CD4-positive, CD25-positive, alpha-beta regulatory T cell (primary cell): Measurements from ENCODE around the gene MED15. TPM values are rescaled to one million over a fixed set of nuclear protein-coding genes. Genes with fewer than 3 reads are reported as not detected.

Experiments
- ATAC-seq, 2 donors: fragments of 150-1000 bp; cut with Tn5 transposase; one replicate each; pipeline ENCODE4 v1.10.0; 2021; ENCODE audit warnings: low read depth in 2 of 2, moderate number of reproducible peaks in 2 of 2, moderate library complexity in 1 of 2
- DNase-seq, 3 donors: peaks; one replicate each; pipeline versions ENCODE4 v3.0.0 to v3.0.0-alpha.2; 2012 to 2022; ENCODE audit warnings: mixed read lengths in 1 of 3
- H3K27ac ChIP-seq: one replicate; pipeline ENCODE4 v1.7.0; 2013; ENCODE audit warnings: mild to moderate bottlenecking, low read length; ENCODE audit not compliant: insufficient read depth, poor library complexity, severe bottlenecking
- H3K27me3 ChIP-seq: one replicate; pipeline ENCODE4 v1.7.0; 2013; ENCODE audit warnings: low read length; ENCODE audit not compliant: control insufficient read depth, insufficient read depth
- H3K36me3 ChIP-seq: one replicate; pipeline ENCODE4 v1.7.0; 2013; ENCODE audit warnings: mild to moderate bottlenecking, low read length, moderate library complexity; ENCODE audit not compliant: control insufficient read depth, insufficient read depth
- H3K4me1 ChIP-seq: 2 replicates; pipeline ENCODE4 v1.7.0; 2013; ENCODE audit warnings: mild to moderate bottlenecking, low read length; ENCODE audit not compliant: insufficient read depth, control insufficient read depth, poor library complexity, severe bottlenecking
- H3K4me3 ChIP-seq: one replicate; pipeline ENCODE4 v1.7.0; 2013; ENCODE audit warnings: low read depth, mild to moderate bottlenecking, low read length, moderate library complexity
- H3K9me3 ChIP-seq, 2 experiments: 1 replicate in 1 of 2; 2 replicates in 1 of 2; pipeline ENCODE4 v1.7.0; 2013; ENCODE audit warnings: low read length in 2 of 2, mild to moderate bottlenecking in 1 of 2, moderate library complexity in 1 of 2; ENCODE audit not compliant: control insufficient read depth in 2 of 2
- H3K27ac Mint-ChIP-seq, 3 donors: one replicate each; pipeline ENCODE4 v1.8.0; 2020 to 2022; ENCODE audit warnings: mild to moderate bottlenecking in 3 of 3, mixed read lengths in 3 of 3, moderate library complexity in 2 of 3
- H3K27me3 Mint-ChIP-seq: one replicate; pipeline ENCODE4 v1.8.0; 2022; ENCODE audit warnings: mild to moderate bottlenecking, mixed read lengths
- H3K36me3 Mint-ChIP-seq: one replicate; pipeline ENCODE4 v1.8.0; 2020; ENCODE audit warnings: mixed read lengths
- H3K4me1 Mint-ChIP-seq, 4 donors: one replicate each; pipeline ENCODE4 v1.8.0; 2020 to 2022; ENCODE audit warnings: mixed read lengths in 4 of 4, mild to moderate bottlenecking in 1 of 4
- H3K4me3 Mint-ChIP-seq, 4 donors: one replicate each; pipeline ENCODE4 v1.8.0; 2020 to 2022; ENCODE audit warnings: mild to moderate bottlenecking in 4 of 4, mixed read lengths in 4 of 4, moderate library complexity in 3 of 4
- H3K9me3 Mint-ChIP-seq, 7 donors: one replicate each; pipeline ENCODE4 v1.8.0; 2020 to 2022; ENCODE audit warnings: mixed read lengths in 7 of 7, mild to moderate bottlenecking in 3 of 7, moderate library complexity in 2 of 7
- polyA plus RNA-seq, 4 donors: library from polyadenylated mRNA; unstranded; fragments of 300-500 nt; fragmentation: Illumina TruSeq; gene quantifications; one replicate each; pipeline ENCODE4 v1.2.3, GENCODE V29; 2021
- total RNA-seq: library from RNA; stranded (reverse); gene quantifications from one replicate; pipeline ENCODE4 v1.2.3, GENCODE V29; 2022

MED15 gene
- total and polyA plus RNA-seq, 5 donors from 2014 or later, result 35.1 to 397 (median 41.6) TPM

DNA sequence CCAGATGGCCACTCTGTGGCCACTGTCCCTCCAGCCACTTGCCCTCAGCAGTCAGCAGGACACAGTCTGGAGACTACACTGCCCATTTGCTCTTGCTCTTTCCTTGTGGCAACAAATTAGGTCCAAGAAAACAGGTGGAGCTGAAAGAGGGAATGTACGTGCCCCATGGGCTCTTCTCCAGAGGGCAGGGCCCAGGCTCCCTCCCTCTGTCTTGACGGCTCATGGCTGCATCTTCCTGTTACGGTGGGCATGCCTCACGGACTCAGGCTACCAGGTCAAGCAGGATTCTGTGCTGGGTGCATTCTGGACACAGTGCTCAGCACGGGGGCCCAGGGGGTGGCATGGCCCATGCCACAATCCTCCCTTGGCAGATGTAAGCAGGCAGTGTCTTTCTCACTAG lies 71.3 kb downstream of the MED15 start:
- H3K27me3 ChIP-seq, result no peaks in the 10 kb centered on the region
- no peaks in the 10 kb centered on the region for H3K9me3 ChIP-seq
- H3K27ac Mint-ChIP-seq, result peak overlapping the region in 1 of 3 donors; percentile 88
- H3K36me3 Mint-ChIP-seq, result peaks cover 27% of the 10 kb centered on the region
- H3K4me3 Mint-ChIP-seq, result no peak overlapping the region
- H3K27me3 Mint-ChIP-seq, result no peaks in the 10 kb centered on the region
- ATAC-seq, result no peak
- peaks cover 0 to 65% (median 16%) of the 10 kb centered on the region in 4 donors for H3K4me1 Mint-ChIP-seq
- no peaks in the 10 kb centered on the region for H3K9me3 Mint-ChIP-seq
- DNase-seq, result no peak
- H3K36me3 ChIP-seq, result peaks cover 89% of the 10 kb centered on the region
- no peak overlapping the region for H3K4me3 ChIP-seq
- no peak overlapping the region for H3K27ac ChIP-seq
- H3K4me1 ChIP-seq, result peaks cover 11% of the 10 kb centered on the region

DNA sequence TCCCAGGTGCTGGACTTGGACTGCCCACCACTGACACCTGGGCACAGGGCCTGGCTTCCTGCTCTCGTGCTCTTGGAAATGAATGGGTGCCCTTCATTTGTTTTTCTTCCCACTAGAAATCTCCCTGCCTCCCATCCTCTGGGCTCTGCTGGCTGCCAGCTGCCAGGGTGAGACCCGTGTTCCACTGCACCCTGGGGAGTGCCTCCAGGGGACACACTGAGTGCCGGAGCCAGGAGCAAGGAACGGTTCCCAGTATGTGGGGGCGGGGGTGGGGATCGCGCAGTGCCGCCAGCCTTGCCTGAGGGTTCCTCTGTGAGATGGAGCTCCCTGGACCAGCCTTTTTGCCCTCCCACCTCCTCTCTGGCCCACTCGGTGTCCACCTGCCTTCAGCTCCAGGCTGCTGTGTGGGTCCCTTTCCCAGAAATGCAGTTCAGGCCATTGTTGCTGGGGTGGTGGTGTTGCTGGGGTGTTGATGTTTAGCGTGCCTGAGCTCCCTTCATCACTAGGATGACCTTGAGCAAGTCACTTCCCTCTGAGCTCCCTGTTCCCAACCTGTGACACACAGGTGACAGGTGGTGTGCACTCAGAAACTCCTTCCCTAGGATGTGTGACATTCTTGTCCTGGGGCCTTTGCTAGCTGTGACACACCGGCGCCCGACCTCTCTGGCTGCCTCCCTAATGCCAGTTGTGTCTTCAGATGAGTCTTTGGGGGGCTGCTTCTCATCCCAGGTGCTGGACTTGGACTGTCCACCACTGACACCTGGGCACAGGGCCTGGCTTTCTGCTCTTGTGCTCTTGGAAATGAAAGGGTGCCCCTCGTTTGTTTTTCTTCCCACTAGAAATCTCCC lies 72.1 kb downstream of the MED15 start:
- Mint-ChIP-seq H3K4me1 (peaks cover 0 to 59% (median 16%) of the 10 kb centered on the region in 4 donors), H3K4me3 (no peak overlapping the region), H3K27me3 (no peaks in the 10 kb centered on the region), H3K27ac (peak overlapping the region in 2 of 3 donors; percentile 88 to 92), H3K36me3 (peaks cover 25% of the 10 kb centered on the region), H3K9me3 (no peaks in the 10 kb centered on the region)
- Histone ChIP-seq H3K36me3 (peaks cover 89% of the 10 kb centered on the region), H3K4me3 (no peak overlapping the region), H3K27ac (peak overlapping the region; percentile 44), H3K9me3 (no peaks in the 10 kb centered on the region), H3K4me1 (peaks cover 11% of the 10 kb centered on the region), H3K27me3 (no peaks in the 10 kb centered on the region)
- no peak for ATAC-seq
- DNase-seq, result no peak

DNA sequence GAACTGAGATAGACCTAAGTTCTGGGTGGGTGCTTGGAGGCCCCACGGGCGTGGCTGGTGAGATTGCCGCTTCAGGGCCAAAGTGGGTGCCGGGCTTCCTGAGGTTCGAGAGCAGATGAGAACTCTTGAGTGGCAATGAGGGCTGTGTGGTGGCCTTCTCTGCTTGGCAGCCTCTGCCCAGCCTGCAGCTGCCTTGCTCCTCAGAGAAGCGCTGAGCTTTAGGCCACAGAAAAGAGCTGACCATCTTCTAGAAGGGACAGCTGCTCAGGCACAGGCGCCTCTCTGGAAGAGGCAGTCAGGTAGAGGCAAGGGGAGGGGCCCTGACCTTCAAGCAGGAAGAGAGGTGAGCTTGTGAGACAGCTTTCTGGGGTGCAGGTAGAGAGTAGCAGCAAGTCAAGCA lies 72.8 kb downstream of the MED15 start:
- DNase-seq, result no peak
- peaks cover 11% of the 10 kb centered on the region for H3K4me1 ChIP-seq
- H3K27ac ChIP-seq, result peak overlapping the region; percentile 44

DNA sequence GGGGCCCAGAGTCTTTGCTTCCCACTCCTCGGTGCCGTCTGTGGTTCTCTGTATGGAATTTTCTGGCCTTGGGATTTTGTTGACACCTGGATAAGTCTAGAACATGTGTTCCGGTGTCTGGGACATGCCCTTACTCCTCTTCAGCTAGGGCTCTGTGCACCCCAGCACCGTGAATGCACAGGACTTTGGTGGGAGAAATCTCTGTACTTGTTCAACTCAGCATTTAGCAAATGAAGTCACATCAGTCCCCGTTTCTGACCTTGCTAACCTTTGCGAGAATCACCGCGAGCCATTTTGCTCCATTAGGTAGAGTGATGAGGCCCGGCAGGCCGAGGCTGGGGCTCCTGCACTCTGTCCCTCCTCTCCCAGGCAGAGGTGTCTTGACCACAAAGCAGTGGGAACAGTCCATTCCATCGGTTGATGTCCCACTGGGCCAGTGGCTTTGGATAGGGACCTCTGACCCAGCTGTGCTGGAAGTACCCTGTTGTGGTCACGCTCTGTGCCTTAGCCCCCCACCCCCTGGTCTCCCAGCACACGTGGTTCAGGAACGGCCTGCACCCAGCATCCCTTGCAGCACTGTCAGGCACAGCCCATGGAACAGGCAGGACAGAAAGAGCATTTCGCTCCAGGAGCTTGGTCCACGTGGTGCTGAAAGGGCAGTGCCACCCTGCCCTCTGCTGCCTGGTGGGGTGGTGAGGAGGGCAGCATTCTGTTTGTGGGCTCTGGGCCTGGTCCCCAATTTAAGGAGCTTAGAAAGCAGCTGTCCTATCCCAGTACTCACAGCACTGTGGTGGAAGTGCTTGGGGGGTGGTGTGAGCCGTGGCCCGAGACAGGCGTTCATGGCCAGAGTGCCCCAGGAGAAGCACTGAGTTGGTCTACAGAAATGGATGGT lies 73.4 kb downstream of the MED15 start:
- no peak overlapping the region for H3K4me3 ChIP-seq
- H3K9me3 Mint-ChIP-seq, result no peaks in the 10 kb centered on the region
- peaks cover 88% of the 10 kb centered on the region for H3K36me3 ChIP-seq
- DNase-seq, result no peak
- H3K4me3 Mint-ChIP-seq, result no peak overlapping the region
- H3K4me1 ChIP-seq, result peaks cover 11% of the 10 kb centered on the region
- peak overlapping the region in 2 of 3 donors; percentile 71 to 86 for H3K27ac Mint-ChIP-seq
- H3K36me3 Mint-ChIP-seq, result peaks cover 19% of the 10 kb centered on the region
- peaks cover 0 to 51% (median 12%) of the 10 kb centered on the region in 4 donors for H3K4me1 Mint-ChIP-seq
- no peak for ATAC-seq
- H3K9me3 ChIP-seq, result no peaks in the 10 kb centered on the region
- peak overlapping the region; percentile 52 for H3K27ac ChIP-seq
- H3K27me3 Mint-ChIP-seq, result no peaks in the 10 kb centered on the region
- H3K27me3 ChIP-seq, result no peaks in the 10 kb centered on the region

More for the DNA sequence above, 72.8 kb downstream of the MED15 start:
- peak overlapping the region; percentile 37 to 92 (median 86) for H3K27ac Mint-ChIP-seq
- peaks cover 0 to 54% (median 13%) of the 10 kb centered on the region in 4 donors for H3K4me1 Mint-ChIP-seq
- H3K4me3 ChIP-seq, result no peak overlapping the region
- no peaks in the 10 kb centered on the region for H3K9me3 Mint-ChIP-seq
- H3K9me3 ChIP-seq, result no peaks in the 10 kb centered on the region
- no peaks in the 10 kb centered on the region for H3K27me3 Mint-ChIP-seq
- peaks cover 19% of the 10 kb centered on the region for H3K36me3 Mint-ChIP-seq
- H3K36me3 ChIP-seq, result peaks cover 88% of the 10 kb centered on the region
- H3K4me3 Mint-ChIP-seq, result no peak overlapping the region
- ATAC-seq, result no peak
- no peaks in the 10 kb centered on the region for H3K27me3 ChIP-seq

DNA sequence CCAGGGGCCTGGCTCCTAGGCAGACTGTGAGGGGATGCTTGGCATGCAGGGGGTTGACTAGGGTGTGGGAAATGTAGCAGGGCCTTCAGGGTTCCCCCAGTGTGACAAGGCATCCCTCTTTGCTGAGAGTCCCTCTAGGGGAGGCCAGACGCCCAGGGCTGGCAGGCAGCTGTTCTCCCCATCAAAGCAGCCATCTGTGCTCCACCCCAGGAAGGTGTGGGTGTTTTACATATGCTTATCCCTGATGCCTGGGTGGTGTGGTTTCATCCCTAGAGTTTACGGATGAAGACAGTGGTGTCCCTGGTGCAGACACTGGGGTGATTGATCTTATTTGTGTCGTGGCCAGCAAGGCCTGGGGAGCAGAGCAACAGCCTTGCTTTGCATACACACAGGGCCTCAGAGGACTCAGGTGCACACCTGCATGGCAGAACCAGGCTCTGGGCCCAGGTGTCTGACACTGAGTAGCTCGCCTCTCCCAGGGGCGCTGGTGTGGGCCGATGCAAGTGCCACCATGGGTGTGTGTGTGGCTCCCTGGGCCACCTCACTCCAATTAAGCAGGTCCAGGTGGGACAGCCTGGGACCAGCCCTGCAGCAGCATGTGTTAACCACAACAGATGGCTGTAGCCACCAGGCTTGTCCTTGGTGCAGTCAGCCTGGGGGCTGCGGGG lies 74.2 kb downstream of the MED15 start:
- Mint-ChIP-seq H3K4me3 (peak overlapping the region in 1 of 4 donors; percentile 32), H3K36me3 (peaks cover 16% of the 10 kb centered on the region), H3K9me3 (no peaks in the 10 kb centered on the region), H3K27ac (peak overlapping the region in 1 of 3 donors; percentile 71), H3K4me1 (peaks cover 0 to 43% (median 10%) of the 10 kb centered on the region in 4 donors), H3K27me3 (no peaks in the 10 kb centered on the region)
- DNase-seq (no peak), ATAC-seq (no peak)
- Histone ChIP-seq H3K27ac (no peak overlapping the region), H3K27me3 (no peaks in the 10 kb centered on the region), H3K9me3 (no peaks in the 10 kb centered on the region), H3K4me3 (no peak overlapping the region), H3K36me3 (peaks cover 88% of the 10 kb centered on the region), H3K4me1 (peaks cover 6% of the 10 kb centered on the region)

DNA sequence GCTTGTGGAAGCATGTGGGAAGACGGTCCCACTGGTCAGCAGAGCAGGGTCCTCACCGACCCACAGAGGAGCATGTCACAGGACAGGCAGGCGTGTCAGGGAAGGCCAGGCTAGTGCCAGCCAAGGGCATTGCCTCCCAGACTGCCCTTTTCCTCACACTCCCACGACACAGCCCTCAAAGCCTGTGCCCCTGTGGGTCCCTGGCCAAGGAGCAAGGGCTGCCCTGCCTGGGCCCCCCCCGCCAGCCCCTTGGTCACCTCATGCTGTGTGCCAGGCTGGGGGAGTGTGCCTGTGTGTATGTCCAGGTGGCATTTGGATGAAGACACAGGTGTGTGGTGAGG lies 74.7 kb downstream of the MED15 start:
- H3K36me3 Mint-ChIP-seq, result peaks cover 13% of the 10 kb centered on the region
- no peaks in the 10 kb centered on the region for H3K27me3 Mint-ChIP-seq
- Histone ChIP-seq H3K9me3 (no peaks in the 10 kb centered on the region), H3K36me3 (peaks cover 88% of the 10 kb centered on the region), H3K27me3 (no peaks in the 10 kb centered on the region), H3K27ac (no peak overlapping the region), H3K4me3 (no peak overlapping the region), H3K4me1 (peaks cover 4% of the 10 kb centered on the region)
- H3K9me3 Mint-ChIP-seq, result no peaks in the 10 kb centered on the region
- no peak overlapping the region for H3K27ac Mint-ChIP-seq
- H3K4me3 Mint-ChIP-seq, result no peak overlapping the region
- ATAC-seq (no peak), DNase-seq (no peak)
- peaks cover 0 to 38% (median 10%) of the 10 kb centered on the region in 4 donors for H3K4me1 Mint-ChIP-seq

DNA sequence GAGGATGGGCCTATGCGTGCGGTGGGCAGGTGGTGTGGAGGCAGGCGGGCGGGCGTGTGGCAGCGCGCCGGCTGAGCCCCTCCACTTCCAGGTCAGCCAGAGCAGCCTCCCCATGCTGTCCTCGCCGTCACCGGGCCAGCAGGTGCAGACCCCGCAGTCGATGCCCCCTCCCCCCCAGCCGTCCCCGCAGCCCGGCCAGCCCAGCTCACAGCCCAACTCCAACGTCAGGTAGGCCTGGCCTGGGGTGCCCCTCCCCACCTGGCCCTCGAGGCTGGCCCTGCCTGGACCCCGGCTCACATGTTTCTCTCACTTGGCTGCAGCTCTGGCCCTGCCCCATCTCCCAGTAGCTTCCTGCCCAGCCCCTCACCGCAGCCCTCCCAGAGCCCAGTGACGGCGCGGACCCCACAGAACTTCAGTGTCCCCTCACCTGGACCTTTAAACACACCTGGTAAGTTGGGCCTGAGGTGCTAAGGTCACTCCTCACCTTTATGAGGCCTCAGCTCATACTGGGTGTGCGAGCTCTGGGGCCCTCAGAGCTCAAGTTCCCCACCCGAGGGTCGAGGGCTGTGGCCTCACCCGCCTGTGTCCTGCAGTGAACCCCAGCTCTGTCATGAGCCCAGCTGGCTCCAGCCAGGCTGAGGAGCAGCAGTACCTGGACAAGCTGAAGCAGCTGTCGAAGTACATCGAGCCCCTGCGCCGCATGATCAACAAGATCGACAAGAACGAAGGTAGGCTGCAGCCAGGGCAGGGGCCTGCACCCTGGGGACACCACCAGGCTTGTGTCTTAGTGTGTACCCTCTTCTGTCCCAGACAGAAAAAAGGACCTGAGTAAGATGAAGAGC lies 75.3 kb downstream of the MED15 start:
- Histone ChIP-seq H3K27ac (no peak overlapping the region), H3K36me3 (peaks cover 84% of the 10 kb centered on the region), H3K4me1 (no peaks in the 10 kb centered on the region), H3K27me3 (no peaks in the 10 kb centered on the region), H3K4me3 (no peak overlapping the region), H3K9me3 (no peaks in the 10 kb centered on the region)
- DNase-seq, result no peak
- Mint-ChIP-seq H3K36me3 (peaks cover 10% of the 10 kb centered on the region), H3K4me3 (peak overlapping the region in 1 of 4 donors; percentile 58), H3K9me3 (no peaks in the 10 kb centered on the region), H3K27me3 (no peaks in the 10 kb centered on the region), H3K4me1 (peaks cover 0 to 32% (median 6%) of the 10 kb centered on the region in 4 donors), H3K27ac (no peak overlapping the region)
- no peak for ATAC-seq
